ENCODE results near the gene DHRS2. TPM values are rescaled to one million over a fixed set of nuclear protein-coding genes. Genes with fewer than 3 reads are reported as not detected.

Gene DHRS2
- total and polyA plus RNA-seq, 2 of the 13 experiments (the other 11 are each of a cell fraction or from before 2014, with no cell fraction given), result 1,621 to 3,021 TPM

GRCh38 chr14:23624830-23625404 is 11.2 kb upstream of the DHRS2 start (continued):
- TF ChIP-seq ZNF18 (CRISPR knock-in tag; IDR thresholded peaks at IDR 0.05; ENCODE audit: insufficient replicate concordance), result no peak
- TF ChIP-seq ZNF761 (CRISPR knock-in tag; conservative IDR thresholded peaks at IDR 0.05), result no peak
- peak; percentile 95 for TF ChIP-seq ZFP36 (IDR thresholded peaks at IDR 0.05; ENCODE audit: borderline replicate concordance, low read depth, low read length, partially characterized antibody)
- no peak for TF ChIP-seq ZNF263 (CRISPR knock-in tag; IDR thresholded peaks at IDR 0.05)
- TF ChIP-seq, protein P1, sequence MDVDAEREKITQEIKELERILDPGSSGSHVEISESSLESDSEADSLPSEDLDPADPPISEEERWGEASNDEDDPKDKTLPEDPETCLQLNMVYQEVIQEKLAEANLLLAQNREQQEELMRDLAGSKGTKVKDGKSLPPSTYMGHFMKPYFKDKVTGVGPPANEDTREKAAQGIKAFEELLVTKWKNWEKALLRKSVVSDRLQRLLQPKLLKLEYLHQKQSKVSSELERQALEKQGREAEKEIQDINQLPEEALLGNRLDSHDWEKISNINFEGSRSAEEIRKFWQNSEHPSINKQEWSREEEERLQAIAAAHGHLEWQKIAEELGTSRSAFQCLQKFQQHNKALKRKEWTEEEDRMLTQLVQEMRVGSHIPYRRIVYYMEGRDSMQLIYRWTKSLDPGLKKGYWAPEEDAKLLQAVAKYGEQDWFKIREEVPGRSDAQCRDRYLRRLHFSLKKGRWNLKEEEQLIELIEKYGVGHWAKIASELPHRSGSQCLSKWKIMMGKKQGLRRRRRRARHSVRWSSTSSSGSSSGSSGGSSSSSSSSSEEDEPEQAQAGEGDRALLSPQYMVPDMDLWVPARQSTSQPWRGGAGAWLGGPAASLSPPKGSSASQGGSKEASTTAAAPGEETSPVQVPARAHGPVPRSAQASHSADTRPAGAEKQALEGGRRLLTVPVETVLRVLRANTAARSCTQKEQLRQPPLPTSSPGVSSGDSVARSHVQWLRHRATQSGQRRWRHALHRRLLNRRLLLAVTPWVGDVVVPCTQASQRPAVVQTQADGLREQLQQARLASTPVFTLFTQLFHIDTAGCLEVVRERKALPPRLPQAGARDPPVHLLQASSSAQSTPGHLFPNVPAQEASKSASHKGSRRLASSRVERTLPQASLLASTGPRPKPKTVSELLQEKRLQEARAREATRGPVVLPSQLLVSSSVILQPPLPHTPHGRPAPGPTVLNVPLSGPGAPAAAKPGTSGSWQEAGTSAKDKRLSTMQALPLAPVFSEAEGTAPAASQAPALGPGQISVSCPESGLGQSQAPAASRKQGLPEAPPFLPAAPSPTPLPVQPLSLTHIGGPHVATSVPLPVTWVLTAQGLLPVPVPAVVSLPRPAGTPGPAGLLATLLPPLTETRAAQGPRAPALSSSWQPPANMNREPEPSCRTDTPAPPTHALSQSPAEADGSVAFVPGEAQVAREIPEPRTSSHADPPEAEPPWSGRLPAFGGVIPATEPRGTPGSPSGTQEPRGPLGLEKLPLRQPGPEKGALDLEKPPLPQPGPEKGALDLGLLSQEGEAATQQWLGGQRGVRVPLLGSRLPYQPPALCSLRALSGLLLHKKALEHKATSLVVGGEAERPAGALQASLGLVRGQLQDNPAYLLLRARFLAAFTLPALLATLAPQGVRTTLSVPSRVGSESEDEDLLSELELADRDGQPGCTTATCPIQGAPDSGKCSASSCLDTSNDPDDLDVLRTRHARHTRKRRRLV (CRISPR knock-in tag; IDR thresholded peaks at IDR 0.05), result no peak
- TF ChIP-seq ZNF460 (CRISPR knock-in tag; IDR thresholded peaks at IDR 0.05; ENCODE audit: borderline replicate concordance), result no peak
- peak; percentile 49; the same call in 1 of the 2 replicates for TF ChIP-seq CEBPZ (IDR thresholded peaks at IDR 0.05; ENCODE audit: low read length)
- no peak for TF ChIP-seq PCBP2 (optimal IDR thresholded peaks at IDR 0.05; ENCODE audit: low read depth, low read length, poor library complexity, severe bottlenecking)
- no peak for TF ChIP-seq KDM5B (CRISPR knock-in tag; IDR thresholded peaks at IDR 0.05; ENCODE audit: borderline replicate concordance)
- TF ChIP-seq ZNF207 (IDR thresholded peaks at IDR 0.05; ENCODE audit: borderline replicate concordance), result no peak
- TF ChIP-seq ZNF557 (CRISPR knock-in tag; IDR thresholded peaks at IDR 0.05), result no peak
- no peak for TF ChIP-seq BCLAF1 (IDR thresholded peaks at IDR 0.05)

All from HepG2 (cell line).